K562 (cell line): ENCODE data around the gene CCDC183. TPM values are rescaled to one million over a fixed set of nuclear protein-coding genes. Genes with fewer than 3 reads are reported as not detected.

Experiments used
- BRF2 ChIP-seq: IDR thresholded peaks from 3 replicates; pipeline ENCODE4 v1.6.1; 2011; ENCODE audit warnings: borderline replicate concordance, mild to moderate bottlenecking; ENCODE audit not compliant: insufficient read length, insufficient read depth
- CUX1 ChIP-seq: fragments of 200-800 bp; sonication (Bioruptor generic); IDR thresholded peaks from 2 replicates; pipeline ENCODE4 v1.6.1; 2016; ENCODE audit warnings: missing genetic modification characterization, missing compliant biosample characterization
- EGR1 ChIP-seq: fragments of 450-650 bp; conservative IDR thresholded peaks from 2 replicates; pipeline ENCODE4 v1.6.1; 2017; ENCODE audit warnings: mild to moderate bottlenecking
- FOXK2 ChIP-seq, 2 experiments: fragments of 450-650 bp; IDR thresholded peaks in 1 of 2; conservative IDR thresholded peaks in 1 of 2; 2 replicates each; pipeline ENCODE4 v1.6.1; 2016; ENCODE audit warnings: low read depth in 2 of 2, mild to moderate bottlenecking in 1 of 2
- NEUROD1 ChIP-seq: fragments of 150-350 bp; IDR thresholded peaks from 2 replicates; pipeline ENCODE4 v1.6.1; 2014; ENCODE audit warnings: borderline replicate concordance, low read length, low read depth; ENCODE audit not compliant: partially characterized antibody
- NFRKB ChIP-seq: fragments of 450-650 bp; IDR thresholded peaks from 2 replicates; pipeline ENCODE4 v1.6.1; 2016; ENCODE audit warnings: low read depth
- RNF219 ChIP-seq: fragments of 250-450 bp; sonication (Bioruptor Pico); IDR thresholded peaks from 2 replicates; pipeline ENCODE4 v1.5.0; 2022; ENCODE audit warnings: mild to moderate bottlenecking
- SIRT6 ChIP-seq: IDR thresholded peaks from one replicate; pipeline ENCODE4 v1.6.1; 2012; ENCODE audit warnings: low read depth, mild to moderate bottlenecking, control low read depth, inconsistent platforms, low read length, moderate library complexity
- TCF3 ChIP-seq: sonication (generic); formaldehyde crosslinking; IDR thresholded peaks from 2 replicates; pipeline ENCODE4 v1.4.0; 2020; ENCODE audit warnings: mild to moderate bottlenecking, missing genetic modification reagents
- XRCC3 ChIP-seq: fragments of 450-650 bp; IDR thresholded peaks from 2 replicates; pipeline ENCODE4 v1.6.1; 2017; ENCODE audit warnings: mild to moderate bottlenecking, moderate library complexity
- ZBTB5 ChIP-seq: fragments of 450-650 bp; IDR thresholded peaks from 2 replicates; pipeline ENCODE4 v1.6.1; 2017; ENCODE audit warnings: antibody characterized with exemption
- ZEB2 ChIP-seq: fragments of 450-650 bp; IDR thresholded peaks from 2 replicates; pipeline ENCODE4 v1.6.1; 2016
- ZNF23 ChIP-seq: fragments of 250-450 bp; sonication (Bioruptor Pico); IDR thresholded peaks from 2 replicates; pipeline ENCODE4 v1.4.0; 2020; ENCODE audit warnings: mild to moderate bottlenecking
- ZNF24 ChIP-seq: fragments of 450-650 bp; IDR thresholded peaks from 2 replicates; pipeline ENCODE4 v1.6.1; 2016
- ZNF384 ChIP-seq: IDR thresholded peaks from 2 replicates; pipeline ENCODE4 v1.6.1; 2012; ENCODE audit warnings: low read depth, low read length, improper control_type of control experiment
- polyA plus RNA-seq, 8 experiments: library from polyadenylated mRNA; depleted of rRNA in 4 of 8; stranded (reverse) in 5 of 8; unstranded in 3 of 8; fragments of >200 nt; fragmentation: Nextera tagmentation in 2 of 8; fragmentation: Illumina TruSeq in 1 of 8; extraction: Ambion mirVana in 2 of 8; extraction: Trizol in 1 of 8; gene quantifications; 2 replicates each; pipeline versions ENCODE4 v1.2.1 to v1.2.3, GENCODE V29; 2011 to 2014; ENCODE audit warnings: inconsistent platforms in 1 of 8, missing spikeins in 1 of 8
- total RNA-seq, 7 experiments: library from RNA; depleted of rRNA in 6 of 7; stranded (reverse); fragments of >200 nt in 6 of 7; fragmentation: Illumina TruSeq in 2 of 7; extraction: Trizol in 2 of 7; gene quantifications; 2 replicates each; pipeline versions ENCODE4 v1.2.1 to v1.2.3, GENCODE V29; 2011 to 2021; ENCODE audit warnings: low replicate concordance in 1 of 7

Gene CCDC183
- total and polyA plus RNA-seq, 9 of the 15 experiments (the other 6 are each of a cell fraction or from before 2014, with no cell fraction given): 0.21 to 0.60 (median 0.29) TPM; not detected in 4

- TF ChIP-seq RNF219 (CRISPR knock-in tag): no peak
- TF ChIP-seq TCF3 (CRISPR knock-in tag): peak; percentile 34; the same call in 1 of the 2 replicates
- TF ChIP-seq SIRT6: no peak
- TF ChIP-seq BRF2: no peak
- peak; percentile 54; the same call in 1 of the 2 replicates for TF ChIP-seq NFRKB
- TF ChIP-seq FOXK2 (conservative IDR thresholded peaks at IDR 0.05 in 1 of 2, IDR thresholded peaks at IDR 0.05 in 1 of 2; ENCODE audit: low read depth in 2 of 2): 0 out of 4 replicates have a peak, but pooled peaks have one; percentile 13 to 49
- TF ChIP-seq ZEB2: peak; percentile 44; the same call in 1 of the 2 replicates
- TF ChIP-seq ZNF24: no peak
- TF ChIP-seq ZNF384: 0 out of 2 replicates have a peak, but pooled peaks have one; percentile 12
- no peak for TF ChIP-seq XRCC3
- TF ChIP-seq NEUROD1: peak; percentile 16
- TF ChIP-seq ZBTB5: no peak
- TF ChIP-seq ZNF23 (CRISPR knock-in tag): peak; percentile 65; the same call in 1 of the 2 replicates
- TF ChIP-seq EGR1: peak; percentile 64
- TF ChIP-seq CUX1 (CRISPR knock-in tag): peak; percentile 94
Observed at GRCh38 chr9:136787690-136788400, 8.3 kb upstream of the CCDC183 start (continued).
